ENCODE data around the gene EFL1. TPM values are rescaled to one million over a fixed set of nuclear protein-coding genes. Genes with fewer than 3 reads are reported as not detected.

The EFL1 gene
- total RNA-seq, 4 donors from 2014 or later, result 18.3 to 25.3 (median 22.2) TPM

- no peak overlapping the region for H3K27ac ChIP-seq
- H3K27me3 ChIP-seq, result no peaks in the 10 kb centered on the region
- H3K9me3 ChIP-seq, result no peaks in the 10 kb centered on the region
- no peak for TF ChIP-seq CTCF (IDR thresholded peaks at IDR 0.05)
- TF ChIP-seq POLR2AphosphoS5 (IDR thresholded peaks at IDR 0.05), result no peak
- no peak for TF ChIP-seq EP300 (IDR thresholded peaks at IDR 0.05)
- no peak for TF ChIP-seq POLR2A (IDR thresholded peaks at IDR 0.05)
- H3K4me1 ChIP-seq, result peaks cover 7% of the 10 kb centered on the region
- no peak overlapping the region for H3K4me3 ChIP-seq
- 96% methylated on average over 9 of the region's 9 CpGs for WGBS
- no peak for DNase-seq (ENCODE audit: low spot score in 2 of 2)
- no peaks in the 10 kb centered on the region for H3K36me3 ChIP-seq
Measured at GRCh38 chr15:82143390-82144385, 118.8 kb downstream of the EFL1 start.

- H3K4me3 ChIP-seq, result no peak overlapping the region
- 30% methylated on average over 2 of the region's 2 CpGs for WGBS
- peaks cover 7% of the 10 kb centered on the region for H3K4me1 ChIP-seq
- H3K27ac ChIP-seq, result no peak overlapping the region
- DNase-seq (ENCODE audit: low spot score in 2 of 2), result no peak
- no peaks in the 10 kb centered on the region for H3K9me3 ChIP-seq
- no peaks in the 10 kb centered on the region for H3K27me3 ChIP-seq
- peaks cover 14% of the 10 kb centered on the region for H3K36me3 ChIP-seq
- TF ChIP-seq EP300 (IDR thresholded peaks at IDR 0.05) (no peak), POLR2AphosphoS5 (IDR thresholded peaks at IDR 0.05) (no peak), POLR2A (IDR thresholded peaks at IDR 0.05) (no peak), CTCF (IDR thresholded peaks at IDR 0.05) (no peak)
Measured at GRCh38 chr15:82140886-82141285, 121.6 kb downstream of the EFL1 start.

- Histone ChIP-seq H3K27me3 (no peaks in the 10 kb centered on the region), H3K36me3 (peaks cover 14% of the 10 kb centered on the region), H3K4me1 (peaks cover 7% of the 10 kb centered on the region), H3K4me3 (no peak overlapping the region), H3K27ac (no peak overlapping the region), H3K9me3 (no peaks in the 10 kb centered on the region)
- WGBS, result under 1% methylated on average over 5 of the region's 5 CpGs
- DNase-seq (ENCODE audit: low spot score in 2 of 2), result no peak
- TF ChIP-seq POLR2AphosphoS5 (IDR thresholded peaks at IDR 0.05), result no peak
- TF ChIP-seq CTCF (IDR thresholded peaks at IDR 0.05), result peak; percentile 52 to 58
- no peak for TF ChIP-seq POLR2A (IDR thresholded peaks at IDR 0.05)
- no peak for TF ChIP-seq EP300 (IDR thresholded peaks at IDR 0.05)
Measured at GRCh38 chr15:82139823-82140268, 122.7 kb downstream of the EFL1 start.

- TF ChIP-seq POLR2A (IDR thresholded peaks at IDR 0.05) (no peak), CTCF (IDR thresholded peaks at IDR 0.05) (no peak), POLR2AphosphoS5 (IDR thresholded peaks at IDR 0.05) (no peak), EP300 (IDR thresholded peaks at IDR 0.05) (no peak)
- no peaks in the 10 kb centered on the region for H3K9me3 ChIP-seq
- H3K4me1 ChIP-seq, result peaks cover 7% of the 10 kb centered on the region
- no peak for DNase-seq (ENCODE audit: low spot score in 2 of 2)
- H3K27ac ChIP-seq, result no peak overlapping the region
- no peaks in the 10 kb centered on the region for H3K27me3 ChIP-seq
- H3K36me3 ChIP-seq, result peaks cover 20% of the 10 kb centered on the region
- H3K4me3 ChIP-seq, result no peak overlapping the region
Measured at GRCh38 chr15:82138306-82138705, 124.2 kb downstream of the EFL1 start.

GRCh38 chr15:82137261-82137660 is 125.3 kb downstream of the EFL1 start:
- peaks cover 20% of the 10 kb centered on the region for H3K36me3 ChIP-seq
- no peak overlapping the region for H3K4me3 ChIP-seq
- H3K4me1 ChIP-seq, result peaks cover 7% of the 10 kb centered on the region
- DNase-seq (ENCODE audit: low spot score in 2 of 2), result no peak
- 94% methylated on average over 3 of the region's 3 CpGs for WGBS
- H3K27ac ChIP-seq, result no peak overlapping the region
- TF ChIP-seq EP300 (IDR thresholded peaks at IDR 0.05) (no peak), POLR2AphosphoS5 (IDR thresholded peaks at IDR 0.05) (no peak), CTCF (IDR thresholded peaks at IDR 0.05) (no peak), POLR2A (IDR thresholded peaks at IDR 0.05) (no peak)
- no peaks in the 10 kb centered on the region for H3K9me3 ChIP-seq
- H3K27me3 ChIP-seq, result no peaks in the 10 kb centered on the region

All from suprapubic skin (tissue), 4 donors.